Neural cell (in vitro differentiated cells): ENCODE measurements around the gene C15orf40. TPM values are rescaled to one million over a fixed set of nuclear protein-coding genes. Genes with fewer than 3 reads are reported as not detected.
"Not testable (repeated sequence)": the region's sequence is repeated elsewhere in the genome, so short reads cannot be mapped to it uniquely, and the experiment has no call there.

Experiments
- H2AFZ ChIP-seq: fragments of 200-600, 300-800 bp; sonication (generic), shearing (Covaris generic); 2 replicates; pipeline ENCODE4 v1.6.0; 2014; ENCODE audit warnings: low read depth, mild to moderate bottlenecking, antibody characterized with exemption, low read length, moderate library complexity
- H3F3A ChIP-seq: fragments of 200-600 bp; shearing (Covaris generic); 2 replicates; pipeline ENCODE4 v1.6.1; 2016; ENCODE audit warnings: mild to moderate bottlenecking, moderate library complexity, mixed read lengths, antibody characterized with exemption, low read length; ENCODE audit not compliant: insufficient read depth, poor library complexity, severe bottlenecking
- H3K27ac ChIP-seq: fragments of 200-600, 300-800 bp; sonication (generic), shearing (Covaris generic); 2 replicates; pipeline ENCODE4 v1.5.1; 2014; ENCODE audit warnings: mild to moderate bottlenecking, low read length, moderate library complexity
- H3K27me3 ChIP-seq: fragments of 300-800, 200-600 bp; sonication (generic), shearing (Covaris generic); 2 replicates; pipeline ENCODE4 v1.6.0; 2014; ENCODE audit warnings: mild to moderate bottlenecking, low read depth, low read length, moderate library complexity; ENCODE audit not compliant: insufficient read depth
- H3K36me3 ChIP-seq: fragments of 300-800, 200-600 bp; sonication (generic), shearing (Covaris generic); 2 replicates; pipeline ENCODE4 v1.5.1; 2014; ENCODE audit warnings: mild to moderate bottlenecking, antibody characterized with exemption, low read length, moderate library complexity; ENCODE audit not compliant: insufficient read depth
- H3K4me2 ChIP-seq: fragments of 300-800, 200-600 bp; sonication (generic), shearing (Covaris generic); 2 replicates; pipeline ENCODE4 v1.6.0; 2014; ENCODE audit warnings: mild to moderate bottlenecking, low read length
- H3K4me3 ChIP-seq: fragments of 300-800, 200-600 bp; sonication (generic), shearing (Covaris generic); 2 replicates; pipeline ENCODE4 v1.5.1; 2014; ENCODE audit warnings: mild to moderate bottlenecking, low read length, moderate library complexity
- H3K79me2 ChIP-seq: fragments of 200-600 bp; shearing (Covaris generic); replicated peaks from 2 replicates; pipeline ENCODE4 v1.6.0; 2014; ENCODE audit warnings: mild to moderate bottlenecking, low read length, moderate library complexity; ENCODE audit not compliant: insufficient read depth
- H3K9ac ChIP-seq: fragments of 300-800, 200-600 bp; sonication (generic), shearing (Covaris generic); 2 replicates; pipeline ENCODE4 v1.6.1; 2016; ENCODE audit warnings: mild to moderate bottlenecking, low read length, mixed read lengths
- H3K9me2 ChIP-seq: fragments of 200-600 bp; shearing (Covaris generic); 2 replicates; pipeline ENCODE4 v1.6.1; 2016; ENCODE audit warnings: mild to moderate bottlenecking, low read length, mixed read lengths; ENCODE audit not compliant: insufficient read depth
- H3K9me3 ChIP-seq: fragments of 200-600, 300-800 bp; sonication (generic), shearing (Covaris generic); 2 replicates; pipeline ENCODE4 v1.6.1; 2016; ENCODE audit warnings: mild to moderate bottlenecking, mixed run types, low read length, moderate library complexity, mixed read lengths
- H4K20me1 ChIP-seq: fragments of 200-600 bp; shearing (Covaris generic); 2 replicates; pipeline ENCODE4 v1.6.1; 2016; ENCODE audit warnings: mild to moderate bottlenecking, mixed run types; ENCODE audit not compliant: insufficient read depth
- EP300 ChIP-seq: fragments of 450-650 bp; conservative IDR thresholded peaks from 2 replicates; pipeline ENCODE4 v1.6.1; 2014; ENCODE audit warnings: antibody characterized with exemption, mild to moderate bottlenecking, moderate library complexity; ENCODE audit not compliant: poor library complexity, severe bottlenecking
- EZH2 ChIP-seq: fragments of 200-600, 300-800 bp; shearing (Covaris generic), sonication (generic); IDR thresholded peaks from 2 replicates; pipeline ENCODE4 v1.6.1; 2014; ENCODE audit warnings: antibody characterized with exemption, low read length, borderline replicate concordance, mild to moderate bottlenecking; ENCODE audit not compliant: insufficient read depth, poor library complexity, severe bottlenecking
- MXI1 ChIP-seq: fragments of 450-650 bp; conservative IDR thresholded peaks from 2 replicates; pipeline ENCODE4 v1.6.1; 2014; ENCODE audit warnings: antibody characterized with exemption, mild to moderate bottlenecking; ENCODE audit not compliant: poor library complexity, severe bottlenecking
- POLR2AphosphoS5 ChIP-seq: IDR thresholded peaks from 2 replicates; pipeline ENCODE4 v1.6.1; 2012
- RAD21 ChIP-seq: fragments of 450-650 bp; conservative IDR thresholded peaks from 2 replicates; pipeline ENCODE4 v1.6.1; 2014; ENCODE audit warnings: antibody characterized with exemption, mild to moderate bottlenecking, moderate library complexity
- SMC3 ChIP-seq: fragments of 450-650 bp; conservative IDR thresholded peaks from 2 replicates; pipeline ENCODE4 v1.6.1; 2014; ENCODE audit warnings: antibody characterized with exemption, mild to moderate bottlenecking, moderate library complexity; ENCODE audit not compliant: poor library complexity
- TAF1 ChIP-seq: IDR thresholded peaks from 2 replicates; pipeline ENCODE4 v1.6.1; 2012; ENCODE audit warnings: low read depth
- polyA plus RNA-seq: library from polyadenylated mRNA; depleted of rRNA; stranded (reverse); fragments of >200 nt; gene quantifications from 2 replicates; pipeline ENCODE4 v1.2.3, GENCODE V29; 2014
- TF ChIP-seq, protein P1 (sequence below): fragments of 450-650 bp; IDR thresholded peaks from 2 replicates; pipeline ENCODE4 v1.5.1; 2014; ENCODE audit warnings: antibody characterized with exemption, mild to moderate bottlenecking, moderate library complexity; ENCODE audit not compliant: poor library complexity, severe bottlenecking
- TF ChIP-seq, protein P2 (sequence below): IDR thresholded peaks from 2 replicates; pipeline ENCODE4 v1.6.1; 2012; ENCODE audit warnings: borderline replicate concordance

Gene C15orf40
- polyA plus RNA-seq, 1 donor from 2014 or later, result 17.2 TPM

DNA sequence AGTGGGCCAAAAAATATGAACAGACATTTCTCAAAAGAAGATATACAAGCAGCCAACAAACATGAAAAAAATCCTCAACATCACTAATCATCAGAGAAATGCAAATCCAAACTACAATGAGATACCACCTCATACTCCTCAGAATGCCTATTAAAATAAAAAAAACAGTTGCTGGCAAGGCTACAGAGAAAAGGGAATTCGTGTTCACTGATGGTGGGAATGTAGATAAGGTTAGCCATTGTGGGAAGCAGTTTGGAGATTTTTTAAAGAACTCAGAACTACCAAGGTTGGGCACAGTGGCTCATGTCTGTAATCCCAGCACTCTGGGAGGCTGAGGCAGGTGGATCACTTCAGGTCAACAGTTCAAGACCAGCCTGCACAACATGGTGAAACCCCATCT is 27.8 kb upstream of the C15orf40 start:
- Histone ChIP-seq H3K27ac (no peak overlapping the region), H4K20me1 (no peaks in the 10 kb centered on the region), H3K9ac (no peak overlapping the region), H3F3A (no peaks in the 10 kb centered on the region), H3K79me2 (peaks cover 25% of the 10 kb centered on the region), H3K27me3 (no peaks in the 10 kb centered on the region), H3K4me2 (no peak overlapping the region), H2AFZ (no peak overlapping the region), H3K36me3 (peaks cover 6% of the 10 kb centered on the region), H3K9me3 (no peaks in the 10 kb centered on the region), H3K9me2 (no peaks in the 10 kb centered on the region), H3K4me3 (no peak overlapping the region)
- no peak for TF ChIP-seq RAD21
- TF ChIP-seq SMC3, result no peak
- TF ChIP-seq, protein P1, sequence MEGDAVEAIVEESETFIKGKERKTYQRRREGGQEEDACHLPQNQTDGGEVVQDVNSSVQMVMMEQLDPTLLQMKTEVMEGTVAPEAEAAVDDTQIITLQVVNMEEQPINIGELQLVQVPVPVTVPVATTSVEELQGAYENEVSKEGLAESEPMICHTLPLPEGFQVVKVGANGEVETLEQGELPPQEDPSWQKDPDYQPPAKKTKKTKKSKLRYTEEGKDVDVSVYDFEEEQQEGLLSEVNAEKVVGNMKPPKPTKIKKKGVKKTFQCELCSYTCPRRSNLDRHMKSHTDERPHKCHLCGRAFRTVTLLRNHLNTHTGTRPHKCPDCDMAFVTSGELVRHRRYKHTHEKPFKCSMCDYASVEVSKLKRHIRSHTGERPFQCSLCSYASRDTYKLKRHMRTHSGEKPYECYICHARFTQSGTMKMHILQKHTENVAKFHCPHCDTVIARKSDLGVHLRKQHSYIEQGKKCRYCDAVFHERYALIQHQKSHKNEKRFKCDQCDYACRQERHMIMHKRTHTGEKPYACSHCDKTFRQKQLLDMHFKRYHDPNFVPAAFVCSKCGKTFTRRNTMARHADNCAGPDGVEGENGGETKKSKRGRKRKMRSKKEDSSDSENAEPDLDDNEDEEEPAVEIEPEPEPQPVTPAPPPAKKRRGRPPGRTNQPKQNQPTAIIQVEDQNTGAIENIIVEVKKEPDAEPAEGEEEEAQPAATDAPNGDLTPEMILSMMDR, result no peak
- no peak for TF ChIP-seq EZH2
- TF ChIP-seq TAF1, result no peak
- TF ChIP-seq, protein P2, sequence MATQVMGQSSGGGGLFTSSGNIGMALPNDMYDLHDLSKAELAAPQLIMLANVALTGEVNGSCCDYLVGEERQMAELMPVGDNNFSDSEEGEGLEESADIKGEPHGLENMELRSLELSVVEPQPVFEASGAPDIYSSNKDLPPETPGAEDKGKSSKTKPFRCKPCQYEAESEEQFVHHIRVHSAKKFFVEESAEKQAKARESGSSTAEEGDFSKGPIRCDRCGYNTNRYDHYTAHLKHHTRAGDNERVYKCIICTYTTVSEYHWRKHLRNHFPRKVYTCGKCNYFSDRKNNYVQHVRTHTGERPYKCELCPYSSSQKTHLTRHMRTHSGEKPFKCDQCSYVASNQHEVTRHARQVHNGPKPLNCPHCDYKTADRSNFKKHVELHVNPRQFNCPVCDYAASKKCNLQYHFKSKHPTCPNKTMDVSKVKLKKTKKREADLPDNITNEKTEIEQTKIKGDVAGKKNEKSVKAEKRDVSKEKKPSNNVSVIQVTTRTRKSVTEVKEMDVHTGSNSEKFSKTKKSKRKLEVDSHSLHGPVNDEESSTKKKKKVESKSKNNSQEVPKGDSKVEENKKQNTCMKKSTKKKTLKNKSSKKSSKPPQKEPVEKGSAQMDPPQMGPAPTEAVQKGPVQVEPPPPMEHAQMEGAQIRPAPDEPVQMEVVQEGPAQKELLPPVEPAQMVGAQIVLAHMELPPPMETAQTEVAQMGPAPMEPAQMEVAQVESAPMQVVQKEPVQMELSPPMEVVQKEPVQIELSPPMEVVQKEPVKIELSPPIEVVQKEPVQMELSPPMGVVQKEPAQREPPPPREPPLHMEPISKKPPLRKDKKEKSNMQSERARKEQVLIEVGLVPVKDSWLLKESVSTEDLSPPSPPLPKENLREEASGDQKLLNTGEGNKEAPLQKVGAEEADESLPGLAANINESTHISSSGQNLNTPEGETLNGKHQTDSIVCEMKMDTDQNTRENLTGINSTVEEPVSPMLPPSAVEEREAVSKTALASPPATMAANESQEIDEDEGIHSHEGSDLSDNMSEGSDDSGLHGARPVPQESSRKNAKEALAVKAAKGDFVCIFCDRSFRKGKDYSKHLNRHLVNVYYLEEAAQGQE, result no peak
- no peak for TF ChIP-seq POLR2AphosphoS5
- no peak for TF ChIP-seq MXI1
- no peak for TF ChIP-seq EP300

DNA sequence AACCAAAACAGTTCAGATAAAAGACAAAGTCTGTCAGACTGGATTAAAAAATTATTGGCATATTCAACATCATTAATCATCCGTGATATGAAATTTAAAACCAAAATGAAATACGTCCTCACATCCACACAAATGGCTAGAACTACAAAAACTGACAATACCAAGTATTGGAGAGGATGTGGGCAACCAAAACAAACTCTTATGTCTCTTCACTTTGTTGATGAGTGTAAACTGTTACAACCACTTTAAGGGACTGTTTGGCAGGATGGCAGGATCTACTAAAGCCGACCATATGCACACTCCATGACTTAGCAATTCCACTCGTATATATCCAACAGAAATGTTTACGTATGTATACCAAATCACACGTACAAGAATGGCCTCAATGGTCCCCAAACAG is 24.8 kb upstream of the C15orf40 start:
- Histone ChIP-seq H3K4me2 (no peak overlapping the region), H3K27ac (no peak overlapping the region), H3K9ac (no peak overlapping the region), H3K9me2 (no peaks in the 10 kb centered on the region), H3K36me3 (peaks cover 6% of the 10 kb centered on the region), H4K20me1 (no peaks in the 10 kb centered on the region), H3K79me2 (peaks cover 25% of the 10 kb centered on the region), H3K27me3 (no peaks in the 10 kb centered on the region), H3K4me3 (no peak overlapping the region), H2AFZ (no peak overlapping the region), H3F3A (no peaks in the 10 kb centered on the region), H3K9me3 (no peaks in the 10 kb centered on the region)
- TF ChIP-seq EZH2, result no peak
- no peak for TF ChIP-seq TAF1
- TF ChIP-seq EP300, result no peak
- TF ChIP-seq, protein P2, result no peak
- no peak for TF ChIP-seq RAD21
- no peak for TF ChIP-seq SMC3
- no peak for TF ChIP-seq POLR2AphosphoS5
- TF ChIP-seq MXI1, result no peak
- TF ChIP-seq, protein P1, result no peak

DNA sequence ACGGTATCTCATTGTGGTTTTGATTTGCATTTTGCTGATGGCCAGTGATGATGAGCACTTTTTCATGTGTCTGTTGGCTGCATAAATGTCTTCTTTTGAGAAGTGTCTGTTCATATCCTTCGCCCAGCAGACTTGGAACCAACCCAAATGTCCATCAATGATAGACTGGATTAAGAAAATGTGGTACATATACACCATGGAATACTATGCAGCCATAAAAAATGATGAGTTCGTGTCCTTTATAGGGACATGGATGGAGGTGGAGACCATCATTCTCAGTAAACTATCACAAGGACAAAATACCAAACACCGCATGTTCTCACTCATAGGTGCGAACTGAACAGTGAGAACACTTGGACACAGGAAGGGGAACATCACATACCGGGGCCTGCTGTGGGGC is 19.8 kb upstream of the C15orf40 start:
- H3K36me3 ChIP-seq, H3K27ac ChIP-seq, H3K4me2 ChIP-seq, H2AFZ ChIP-seq, H3K27me3 ChIP-seq, H3K9me2 ChIP-seq, H3K9me3 ChIP-seq, H3F3A ChIP-seq, H3K9ac ChIP-seq, H4K20me1 ChIP-seq, H3K4me3 ChIP-seq: not testable (repeated sequence)
- peaks cover 17% of the 10 kb centered on the region for H3K79me2 ChIP-seq
